ENCODE measurements around the gene CTRL.
"Not testable (repeated sequence)": the region's sequence is repeated elsewhere in the genome, so short reads cannot be mapped to it uniquely, and the experiment has no call there.

The CTRL gene

GRCh38 chr16:67939507-67940445 is 8.1 kb upstream of the CTRL start:
- no peak overlapping the region for H3K4me3 ChIP-seq (ENCODE audit: low read depth, low read length)
- no peak for TF ChIP-seq CTCF (IDR thresholded peaks at IDR 0.05; ENCODE audit: low read depth, low read length)

- H3K4me3 ChIP-seq (ENCODE audit: low read depth, low read length), result not testable (repeated sequence)
Observed at GRCh38 chr16:67937713-67938112, 6.1 kb upstream of the CTRL start.

GRCh38 chr16:67936880-67937605 is 5.4 kb upstream of the CTRL start:
- TF ChIP-seq CTCF (IDR thresholded peaks at IDR 0.05; ENCODE audit: low read depth, low read length), result no peak
- H3K4me3 ChIP-seq (ENCODE audit: low read depth, low read length), result peak overlapping the region; percentile 85

GRCh38 chr16:67936124-67936879 is 4.6 kb upstream of the CTRL start, which contains the start of gene PSMB10:
Gene PSMB10 (minus strand): TSS chr16:67936850. CDS start chr16:67936749, 101 bp downstream.
- no peak for TF ChIP-seq CTCF (IDR thresholded peaks at IDR 0.05; ENCODE audit: low read depth, low read length)
- H3K4me3 ChIP-seq (ENCODE audit: low read depth, low read length), result peak within 1 kb of the TSS; percentile 85

- no peak for TF ChIP-seq CTCF (IDR thresholded peaks at IDR 0.05; ENCODE audit: low read depth, low read length)
- peak overlapping the region; percentile 85 for H3K4me3 ChIP-seq (ENCODE audit: low read depth, low read length)
Observed at GRCh38 chr16:67935402-67936123, 3.9 kb upstream of the CTRL start.

GRCh38 chr16:67935101-67935401 is 3.4 kb upstream of the CTRL start:
- no peak for TF ChIP-seq CTCF (IDR thresholded peaks at IDR 0.05; ENCODE audit: low read depth, low read length)
- H3K4me3 ChIP-seq (ENCODE audit: low read depth, low read length), result peak overlapping the region; percentile 85
